Sigmoid colon (tissue), 4 donors: Measurements from ENCODE around the gene PTGR3.

ENCODE experiments used
- CTCF ChIP-seq, 4 experiments: fragments of 450-650 bp in 3 of 4; fragments of 200-600 bp in 1 of 4; IDR thresholded peaks; one replicate each; pipeline ENCODE4 v1.5.1; 2016 to 2019; ENCODE audit warnings: antibody characterized with exemption in 4 of 4, mild to moderate bottlenecking in 3 of 4, moderate library complexity in 2 of 4
- EP300 ChIP-seq, 4 donors: sonication (generic); formaldehyde crosslinking; IDR thresholded peaks; one replicate each; pipeline ENCODE4 v1.6.1; 2017; ENCODE audit warnings: antibody characterized with exemption in 4 of 4
- POLR2A ChIP-seq, 2 donors: fragments of 450-650 bp; IDR thresholded peaks; one replicate each; pipeline ENCODE4 v1.6.1; 2016; ENCODE audit warnings: antibody characterized with exemption in 2 of 2, mild to moderate bottlenecking in 2 of 2, moderate library complexity in 2 of 2
- POLR2AphosphoS5 ChIP-seq, 4 donors: sonication (generic); formaldehyde crosslinking; IDR thresholded peaks; one replicate each; pipeline ENCODE4 v1.6.1; 2017; ENCODE audit warnings: antibody characterized with exemption in 4 of 4

- TF ChIP-seq CTCF (IDR thresholded peaks at IDR 0.05): no peak
- no peak for TF ChIP-seq EP300 (IDR thresholded peaks at IDR 0.05)
- no peak for TF ChIP-seq POLR2A (IDR thresholded peaks at IDR 0.05)
- TF ChIP-seq POLR2AphosphoS5 (IDR thresholded peaks at IDR 0.05): no peak
These were observed 42.5 kb upstream of the PTGR3 start for GRCh38 chr18:75251466-75251865.
